Mesendoderm (in vitro differentiated cells): ENCODE results near the gene SRBD1.

Experiments
- DNase-seq: peaks from one replicate; pipeline ENCODE4 v3.0.0; 2013
- H2AK5ac ChIP-seq: 2 replicates; pipeline ENCODE4 v1.6.1; 2013; ENCODE audit warnings: low read length, inconsistent platforms
- H2BK120ac ChIP-seq: 2 replicates; pipeline ENCODE4 v1.6.1; 2013; ENCODE audit warnings: low read depth, mild to moderate bottlenecking, low read length, moderate library complexity, mixed read lengths
- H2BK15ac ChIP-seq: replicated peaks from 2 replicates; pipeline ENCODE4 v1.6.1; 2013; ENCODE audit warnings: low read depth, mild to moderate bottlenecking, moderate library complexity
- H2BK5ac ChIP-seq: 2 replicates; pipeline ENCODE4 v1.6.1; 2013; ENCODE audit warnings: low read length, inconsistent platforms
- H3K18ac ChIP-seq: 2 replicates; pipeline ENCODE4 v1.6.1; 2013; ENCODE audit warnings: mild to moderate bottlenecking, low read length, mixed read lengths
- H3K23ac ChIP-seq: one replicate; pipeline ENCODE4 v1.6.1; 2013; ENCODE audit warnings: low read length
- H3K27ac ChIP-seq: 2 replicates; pipeline ENCODE4 v1.5.1; 2013; ENCODE audit warnings: low read depth, mild to moderate bottlenecking, inconsistent platforms, low read length, moderate library complexity
- H3K27me3 ChIP-seq: 2 replicates; pipeline ENCODE4 v1.6.1; 2013; ENCODE audit warnings: low read length, control low read depth, mild to moderate bottlenecking, inconsistent platforms; ENCODE audit not compliant: insufficient read depth, poor library complexity
- H3K36me3 ChIP-seq: 2 replicates; pipeline ENCODE4 v1.6.1; 2013; ENCODE audit warnings: low read length, inconsistent platforms; ENCODE audit not compliant: control insufficient read depth, insufficient read depth
- H3K4ac ChIP-seq: one replicate; pipeline ENCODE4 v1.6.1; 2013; ENCODE audit warnings: low read depth, mild to moderate bottlenecking, low read length, moderate library complexity
- H3K4me1 ChIP-seq: 2 replicates; pipeline ENCODE4 v1.6.1; 2013; ENCODE audit warnings: low read depth, low read length, inconsistent platforms; ENCODE audit not compliant: control insufficient read depth
- H3K4me2 ChIP-seq: 2 replicates; pipeline ENCODE4 v1.6.1; 2013; ENCODE audit warnings: low read length
- H3K4me3 ChIP-seq: 2 replicates; pipeline ENCODE4 v1.5.1; 2013; ENCODE audit warnings: mild to moderate bottlenecking, low read length
- H3K56ac ChIP-seq: one replicate; pipeline ENCODE4 v1.6.1; 2013; ENCODE audit warnings: low read length
- H3K79me1 ChIP-seq: 2 replicates; pipeline ENCODE4 v1.6.1; 2013; ENCODE audit warnings: low read length, inconsistent platforms
- H3K79me2 ChIP-seq: 2 replicates; pipeline ENCODE4 v1.6.1; 2013; ENCODE audit warnings: mild to moderate bottlenecking, low read length; ENCODE audit not compliant: control insufficient read depth, insufficient read depth
- H3K9ac ChIP-seq: 2 replicates; pipeline ENCODE4 v1.6.1; 2013; ENCODE audit warnings: low read length, inconsistent platforms
- H4K5ac ChIP-seq: one replicate; pipeline ENCODE4 v1.6.1; 2013; ENCODE audit warnings: low read length
- H4K8ac ChIP-seq: one replicate; pipeline ENCODE4 v1.6.1; 2013; ENCODE audit warnings: low read depth, mild to moderate bottlenecking, control low read depth, low read length, moderate library complexity
- WGBS: extraction: QIAGEN DNeasy Blood & Tissue Kit; methylation state at CpG from one replicate; pipeline ENCODE4 v1.1.7; 2013; ENCODE audit warnings: low lambda C conversion rate, missing lambda C conversion rate; ENCODE audit not compliant: insufficient coverage; ENCODE audit errors: extremely low coverage; 5-methylcytosine and 5-hydroxymethylcytosine counted together

The SRBD1 gene

DNA sequence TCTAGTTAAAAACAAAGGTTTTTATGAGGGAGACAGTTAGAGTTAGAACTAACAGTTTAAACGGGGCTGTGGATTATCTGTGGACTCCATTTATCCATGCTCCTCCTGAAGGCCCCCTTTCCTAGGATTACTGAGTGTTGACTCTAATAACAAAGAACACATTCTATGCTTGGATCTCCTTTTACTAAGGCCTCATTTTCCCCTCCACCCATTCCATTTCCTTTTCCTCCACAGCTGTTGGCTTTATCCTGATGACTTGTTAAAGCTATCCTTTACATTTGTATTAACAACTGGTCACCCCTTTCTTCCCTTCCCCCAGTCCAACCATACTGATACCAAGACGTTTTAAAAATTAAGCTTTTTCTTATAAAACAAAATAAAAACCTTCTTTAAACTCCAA, 220.6 kb downstream of the SRBD1 start:
- no peak for DNase-seq
- Histone ChIP-seq H3K36me3 (no peaks in the 10 kb centered on the region), H3K79me2 (no peaks in the 10 kb centered on the region), H4K8ac (no peak overlapping the region), H2BK15ac (no peak overlapping the region), H3K18ac (no peak overlapping the region), H3K4me2 (no peak overlapping the region), H3K56ac (no peak overlapping the region), H3K4me3 (no peak overlapping the region), H3K79me1 (no peaks in the 10 kb centered on the region), H2BK5ac (no peak overlapping the region), H2AK5ac (no peak overlapping the region), H3K4me1 (peaks cover 6% of the 10 kb centered on the region), H3K4ac (no peak overlapping the region), H3K23ac (no peak overlapping the region), H3K27me3 (no peaks in the 10 kb centered on the region), H2BK120ac (no peak overlapping the region), H3K27ac (no peak overlapping the region), H4K5ac (no peak overlapping the region), H3K9ac (no peak overlapping the region)
- WGBS, result 100% methylated on average over 1 of the region's 2 CpGs

DNA sequence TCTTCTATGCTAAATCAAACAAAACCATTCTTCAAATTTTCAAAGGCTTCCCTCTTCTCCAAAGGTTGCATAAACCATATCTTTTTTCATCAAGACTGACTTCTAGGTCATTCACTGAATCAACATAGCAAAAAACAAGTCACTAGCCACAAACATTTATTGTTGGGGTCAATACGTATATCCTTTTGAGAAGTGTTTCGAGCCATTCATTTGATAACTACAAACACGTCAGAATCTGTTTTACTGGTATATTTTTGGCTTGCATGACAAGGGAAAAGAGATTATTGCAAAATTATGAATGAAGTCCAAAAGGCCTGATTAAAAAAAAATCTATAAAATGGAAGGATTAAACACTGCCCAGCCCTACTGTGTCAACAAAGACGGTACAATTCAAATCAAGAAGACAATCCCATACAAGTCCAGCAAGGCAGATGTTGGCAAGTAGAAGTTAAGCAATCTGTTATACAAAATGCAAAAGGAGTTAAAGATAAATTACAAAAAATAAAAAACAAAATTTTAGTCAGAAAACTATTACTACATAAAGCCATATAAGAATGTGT, 222.4 kb downstream of the SRBD1 start:
- no peak overlapping the region for H3K9ac ChIP-seq
- H3K79me2 ChIP-seq, result no peaks in the 10 kb centered on the region
- no peaks in the 10 kb centered on the region for H3K79me1 ChIP-seq
- no peak overlapping the region for H3K56ac ChIP-seq
- H3K4me2 ChIP-seq, result no peak overlapping the region
- H4K5ac ChIP-seq, result no peak overlapping the region
- no peak for DNase-seq
- no peaks in the 10 kb centered on the region for H3K36me3 ChIP-seq
- no peak overlapping the region for H3K27ac ChIP-seq
- WGBS, result no CpG with 5 or more reads among the region's 4 CpGs
- no peak overlapping the region for H2BK15ac ChIP-seq
- no peaks in the 10 kb centered on the region for H3K27me3 ChIP-seq
- H4K8ac ChIP-seq, result no peak overlapping the region
- H3K23ac ChIP-seq, result no peak overlapping the region
- H3K4me1 ChIP-seq, result peaks cover 6% of the 10 kb centered on the region
- H2AK5ac ChIP-seq, result no peak overlapping the region
- no peak overlapping the region for H3K4ac ChIP-seq
- H3K4me3 ChIP-seq, result no peak overlapping the region
- H2BK5ac ChIP-seq, result no peak overlapping the region
- H2BK120ac ChIP-seq, result no peak overlapping the region
- no peak overlapping the region for H3K18ac ChIP-seq

DNA sequence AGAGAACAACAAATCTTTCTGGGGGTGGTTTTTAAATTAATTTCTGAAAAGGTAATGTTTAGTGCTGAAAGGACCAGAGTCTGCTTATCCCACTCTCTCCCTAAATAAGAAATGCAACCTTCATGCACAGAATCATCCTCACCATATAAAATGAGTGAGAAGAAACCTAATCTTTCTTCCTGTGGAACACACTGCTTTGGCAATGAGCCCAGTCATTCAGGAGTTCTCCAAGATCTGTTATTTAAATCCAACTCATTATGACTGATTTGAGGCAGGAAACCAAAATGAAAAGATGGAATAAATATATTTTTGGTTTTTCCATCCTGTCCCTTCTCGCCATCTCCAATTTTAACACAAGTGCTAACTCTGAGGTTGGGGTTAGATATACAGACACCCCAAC, 228.3 kb downstream of the SRBD1 start:
- no peaks in the 10 kb centered on the region for H3K4me1 ChIP-seq
- H3K56ac ChIP-seq, result no peak overlapping the region
- H2BK120ac ChIP-seq, result no peak overlapping the region
- H3K79me1 ChIP-seq, result no peaks in the 10 kb centered on the region
- no peak overlapping the region for H2BK15ac ChIP-seq
- H3K23ac ChIP-seq, result no peak overlapping the region
- H2AK5ac ChIP-seq, result no peak overlapping the region
- H3K27me3 ChIP-seq, result no peaks in the 10 kb centered on the region
- no peak overlapping the region for H3K18ac ChIP-seq
- H3K4me3 ChIP-seq, result no peak overlapping the region
- H3K27ac ChIP-seq, result no peak overlapping the region
- no peak overlapping the region for H2BK5ac ChIP-seq
- H4K8ac ChIP-seq, result no peak overlapping the region
- no peaks in the 10 kb centered on the region for H3K36me3 ChIP-seq
- no peak overlapping the region for H3K9ac ChIP-seq
- no peaks in the 10 kb centered on the region for H3K79me2 ChIP-seq
- no peak for DNase-seq
- H4K5ac ChIP-seq, result no peak overlapping the region
- WGBS, result no CpG with 5 or more reads among the region's 1 CpG
- H3K4me2 ChIP-seq, result no peak overlapping the region
- H3K4ac ChIP-seq, result no peak overlapping the region

DNA sequence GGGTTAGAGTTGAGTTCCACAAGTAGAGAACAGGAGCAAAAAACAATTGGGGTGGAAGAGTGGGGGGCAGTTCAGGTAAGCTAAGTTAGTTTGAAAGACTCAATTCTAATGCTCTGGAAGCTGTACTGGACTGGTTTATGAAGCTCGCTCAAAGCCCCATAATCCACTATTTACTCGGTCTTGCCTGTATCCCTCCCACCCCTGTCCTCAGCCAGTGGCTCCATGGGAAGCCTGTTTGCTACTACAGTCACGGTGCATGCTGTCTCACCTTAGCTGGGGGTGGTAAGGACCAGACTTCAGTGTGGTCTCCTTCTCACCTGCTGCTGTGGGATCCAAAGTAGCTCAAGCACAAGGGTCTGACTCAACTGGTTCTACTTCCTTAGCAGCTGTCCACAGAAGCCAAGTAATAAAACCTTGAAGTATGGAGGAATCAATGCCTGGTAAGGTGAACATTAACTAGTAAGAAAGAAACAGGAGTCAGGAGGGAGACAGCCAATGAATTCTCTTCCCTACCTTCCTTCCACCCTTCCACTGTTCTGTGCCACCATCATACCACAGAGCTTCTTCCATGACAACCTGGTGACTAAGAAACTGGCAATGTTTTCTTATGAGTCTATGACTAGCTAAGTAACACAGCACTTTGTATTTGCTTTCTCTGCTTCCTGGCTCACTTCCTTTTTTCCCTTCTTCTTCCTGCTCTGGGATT, 230.8 kb downstream of the SRBD1 start:
- H3K79me1 ChIP-seq, result no peaks in the 10 kb centered on the region
- H3K27ac ChIP-seq, result no peak overlapping the region
- H3K56ac ChIP-seq, result no peak overlapping the region
- H2BK120ac ChIP-seq, result no peak overlapping the region
- DNase-seq, result no peak
- H3K4me3 ChIP-seq, result no peak overlapping the region
- no peak overlapping the region for H3K18ac ChIP-seq
- no peak overlapping the region for H2BK5ac ChIP-seq
- H3K36me3 ChIP-seq, result no peaks in the 10 kb centered on the region
- no peak overlapping the region for H2BK15ac ChIP-seq
- no peak overlapping the region for H3K4me2 ChIP-seq
- H4K5ac ChIP-seq, result no peak overlapping the region
- H4K8ac ChIP-seq, result no peak overlapping the region
- WGBS, result no CpG with 5 or more reads among the region's 3 CpGs
- no peak overlapping the region for H2AK5ac ChIP-seq
- no peak overlapping the region for H3K9ac ChIP-seq
- H3K4ac ChIP-seq, result no peak overlapping the region
- H3K23ac ChIP-seq, result no peak overlapping the region
- no peaks in the 10 kb centered on the region for H3K4me1 ChIP-seq
- H3K79me2 ChIP-seq, result no peaks in the 10 kb centered on the region
- no peaks in the 10 kb centered on the region for H3K27me3 ChIP-seq

DNA sequence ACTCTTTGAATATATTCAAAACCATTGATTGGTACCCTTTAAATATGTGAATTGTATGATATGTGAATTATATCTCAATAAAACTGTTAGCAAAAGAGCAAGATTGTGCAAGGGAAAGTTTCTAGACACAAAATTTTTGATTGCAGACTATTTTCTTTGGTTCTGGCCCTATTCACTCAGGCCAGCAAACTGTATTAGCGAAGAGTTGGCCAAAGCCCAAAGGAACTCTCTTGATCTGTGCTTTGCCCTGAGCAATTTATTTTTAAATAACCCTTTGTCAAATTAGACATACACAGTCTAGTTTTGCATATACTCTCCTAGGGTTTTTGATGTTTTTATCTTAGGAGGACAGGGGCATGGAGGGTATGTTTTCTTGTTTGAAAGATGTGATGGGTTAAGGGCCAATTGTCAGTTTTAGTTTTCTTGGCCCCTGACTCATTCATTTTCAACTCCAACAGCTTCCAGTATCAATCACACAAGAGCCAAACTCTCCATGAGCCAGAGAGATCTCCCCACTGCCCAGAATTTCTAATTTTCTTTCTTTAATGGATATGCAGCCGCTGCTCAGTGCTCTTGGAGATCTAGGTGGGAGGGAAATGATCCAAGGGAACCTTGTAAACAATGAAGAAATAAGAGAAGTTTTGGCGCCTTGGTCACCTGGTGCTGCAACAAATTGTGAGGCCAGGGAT, 231.5 kb downstream of the SRBD1 start:
- no peak overlapping the region for H4K5ac ChIP-seq
- DNase-seq, result no peak
- H3K9ac ChIP-seq, result no peak overlapping the region
- H4K8ac ChIP-seq, result no peak overlapping the region
- H3K18ac ChIP-seq, result no peak overlapping the region
- no CpG with 5 or more reads among the region's 3 CpGs for whole genome bisulfite sequencing
- H3K27me3 ChIP-seq, result no peaks in the 10 kb centered on the region
- no peak overlapping the region for H3K4me2 ChIP-seq
- H2BK5ac ChIP-seq, result no peak overlapping the region
- no peaks in the 10 kb centered on the region for H3K36me3 ChIP-seq
- no peak overlapping the region for H2BK120ac ChIP-seq
- no peak overlapping the region for H2BK15ac ChIP-seq
- H3K79me2 ChIP-seq, result no peaks in the 10 kb centered on the region
- H3K79me1 ChIP-seq, result no peaks in the 10 kb centered on the region
- no peak overlapping the region for H3K23ac ChIP-seq
- H3K4me3 ChIP-seq, result no peak overlapping the region
- H3K4ac ChIP-seq, result no peak overlapping the region
- no peak overlapping the region for H2AK5ac ChIP-seq
- H3K56ac ChIP-seq, result no peak overlapping the region
- no peaks in the 10 kb centered on the region for H3K4me1 ChIP-seq
- H3K27ac ChIP-seq, result no peak overlapping the region
